Stimulated activated CD8-positive, alpha-beta memory T cell treated with anti-CD3 and anti-CD28 coated beads, Interleukin-15, amount 100 ng/mL, for 24 hours (primary cell): ENCODE measurements around the gene ERBB4.

Experiments
- DNase-seq: peaks from one replicate; pipeline ENCODE4 v3.0.0-alpha.2; 2020; ENCODE audit warnings: low read depth

The ERBB4 gene

GRCh38 chr2:211344289-211344688 lies 1194.3 kb downstream of the ERBB4 start:
- no peak for DNase-seq

- no peak for DNase-seq
These were observed 1205.2 kb downstream of the ERBB4 start for GRCh38 chr2:211333377-211333776.

- DNase-seq, result no peak
These were observed 1206.9 kb downstream of the ERBB4 start for GRCh38 chr2:211331736-211332135.

- DNase-seq, result no peak
These were observed 1208.7 kb downstream of the ERBB4 start for GRCh38 chr2:211329882-211330281.

GRCh38 chr2:211329421-211329820 lies 1209.2 kb downstream of the ERBB4 start:
- DNase-seq, result no peak

- DNase-seq, result no peak
These were observed 1210.5 kb downstream of the ERBB4 start for GRCh38 chr2:211328126-211328525.
